AG04449 (cell line): ENCODE data around the gene DACH1.

ENCODE experiments used
- CTCF ChIA-PET: fragments of 350-600 bp; formaldehyde crosslinking; extraction: SDS; loops from one replicate; lab custom pipeline; 2021; ENCODE audit warnings: antibody characterized with exemption; lab: Yijun Ruan, JAX
- POLR2A ChIA-PET: fragments of 400-600, 350-600 bp; formaldehyde crosslinking; extraction: SDS; loops from one replicate; lab custom pipeline; 2020; ENCODE audit warnings: antibody characterized with exemption, inconsistent platforms; lab: Yijun Ruan, JAX
- DNase-seq: peaks from one replicate; pipeline ENCODE4 v3.0.0-alpha.2; 2010; ENCODE audit warnings: low read depth, low spot score
- H3K4me3 ChIP-seq: 2 replicates; pipeline ENCODE4 v1.5.1; 2011; ENCODE audit warnings: low read depth, mild to moderate bottlenecking, control low read depth, low read length
- CTCF ChIP-seq: IDR thresholded peaks from one replicate; pipeline ENCODE4 v1.5.1; 2011; ENCODE audit warnings: mild to moderate bottlenecking, moderate library complexity, low read length, control low read depth, inconsistent platforms; ENCODE audit not compliant: insufficient read depth; ENCODE audit errors: missing control alignments

The DACH1 gene

GRCh38 chr13:71882120-71882519, 15.1 kb upstream of the DACH1 start:
- ChIA-PET POLR2A (no interaction called here), CTCF (no interaction called here)
- DNase-seq: no peak

DNA sequence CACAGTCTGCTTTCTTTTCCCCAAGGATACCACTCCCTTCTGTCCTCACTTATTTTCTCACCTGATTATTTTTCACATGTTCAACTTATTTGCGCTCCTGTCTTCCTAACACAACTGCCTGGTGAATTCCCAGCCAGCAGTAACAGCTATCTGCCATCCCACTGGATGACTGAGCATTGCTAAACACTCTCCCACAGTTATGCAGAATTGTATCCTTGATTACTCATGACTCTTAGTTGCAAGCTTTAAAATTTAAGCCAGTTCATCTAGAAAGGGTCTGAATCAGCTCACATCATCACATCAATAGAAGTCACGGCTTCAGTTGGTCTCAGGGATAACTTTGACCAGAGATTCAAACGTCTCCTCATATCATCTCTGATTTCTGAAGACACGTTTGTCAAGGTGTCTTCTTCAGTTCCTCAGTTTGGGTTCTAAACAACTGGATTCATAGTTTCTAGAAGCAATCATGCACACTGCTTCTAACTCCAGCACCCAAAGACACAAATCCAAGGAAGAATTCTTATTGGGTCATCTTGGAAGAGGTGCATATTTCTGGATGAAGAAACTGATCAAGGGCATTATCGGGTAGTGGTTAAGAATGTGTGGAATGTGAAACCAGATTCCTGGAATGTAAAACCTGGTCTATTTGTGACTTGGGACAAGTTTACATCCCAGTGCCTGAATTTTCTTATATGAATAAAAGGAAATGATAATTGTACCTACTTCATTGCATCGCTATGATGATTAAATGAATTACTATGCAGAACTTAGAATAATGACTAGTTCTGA, 13.9 kb upstream of the DACH1 start:
- ChIA-PET CTCF (no interaction called here), POLR2A (no interaction called here)
- no peak for TF ChIP-seq CTCF
- no peak for DNase-seq
- H3K4me3 ChIP-seq: no peak overlapping the region

More at GRCh38 chr13:71882120-71882519, 15.1 kb upstream of the DACH1 start:
- TF ChIP-seq CTCF: no peak
- no peak overlapping the region for H3K4me3 ChIP-seq

DNA sequence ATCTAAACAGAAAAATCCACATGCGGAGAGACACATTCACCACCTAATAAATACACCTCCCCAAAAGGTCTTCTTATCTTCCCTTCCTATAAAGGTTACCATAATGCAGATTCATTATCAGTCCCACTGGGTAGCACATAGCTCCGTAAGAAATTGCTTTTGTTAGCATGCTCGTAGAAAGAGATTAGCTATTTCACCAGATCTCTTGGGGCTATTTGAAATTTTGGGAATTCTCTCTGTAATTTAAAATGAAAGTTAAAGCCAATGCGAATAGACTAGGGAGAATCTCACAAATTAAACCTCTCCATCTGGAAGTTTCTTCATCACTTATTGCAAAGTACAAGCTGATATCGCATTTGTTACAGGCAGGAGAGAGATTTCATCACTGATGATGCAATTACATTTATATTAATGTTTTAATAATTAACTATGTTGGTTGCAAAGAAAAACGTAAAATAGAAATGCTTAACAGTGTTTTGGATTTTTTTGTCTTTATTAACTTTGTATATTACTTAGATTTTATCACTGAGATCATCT, 12.9 kb upstream of the DACH1 start:
- ChIA-PET CTCF (interaction anchor here (0.7 kb wide), 1 partner anchor 421 kb away, joined by 3 read pairs; no protein-coding TSS in a partner anchor), POLR2A (no interaction called here)
- DNase-seq: no peak
- H3K4me3 ChIP-seq: no peak overlapping the region
- no peak for TF ChIP-seq CTCF

DNA sequence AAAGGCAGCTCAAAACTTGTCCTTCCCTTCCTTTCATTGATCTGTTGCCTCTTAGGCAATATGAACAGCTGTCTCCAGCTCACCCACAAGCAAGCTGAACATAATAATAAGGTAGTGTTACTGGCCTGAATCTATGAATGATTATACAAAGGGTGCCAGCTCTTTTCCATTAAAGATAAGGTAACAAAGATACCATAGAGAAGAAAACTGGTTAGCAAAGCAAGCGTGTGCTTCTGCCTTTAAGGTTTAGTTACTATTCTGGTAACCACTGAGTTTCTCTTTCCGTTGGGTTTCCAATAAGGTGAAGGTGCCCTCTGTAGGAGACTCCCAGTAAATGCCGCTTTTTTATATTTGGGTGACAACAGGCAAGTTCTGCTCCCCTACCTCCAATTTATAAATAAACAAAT, 12.1 kb upstream of the DACH1 start:
- no peak for TF ChIP-seq CTCF
- POLR2A ChIA-PET: no interaction called here
- no peak for DNase-seq
- CTCF ChIA-PET: no interaction called here
- no peak overlapping the region for H3K4me3 ChIP-seq

GRCh38 chr13:71877256-71877653, 10.3 kb upstream of the DACH1 start:
- ChIA-PET CTCF (no interaction called here), POLR2A (no interaction called here)
- no peak for DNase-seq
- no peak for TF ChIP-seq CTCF
- no peak overlapping the region for H3K4me3 ChIP-seq

DNA sequence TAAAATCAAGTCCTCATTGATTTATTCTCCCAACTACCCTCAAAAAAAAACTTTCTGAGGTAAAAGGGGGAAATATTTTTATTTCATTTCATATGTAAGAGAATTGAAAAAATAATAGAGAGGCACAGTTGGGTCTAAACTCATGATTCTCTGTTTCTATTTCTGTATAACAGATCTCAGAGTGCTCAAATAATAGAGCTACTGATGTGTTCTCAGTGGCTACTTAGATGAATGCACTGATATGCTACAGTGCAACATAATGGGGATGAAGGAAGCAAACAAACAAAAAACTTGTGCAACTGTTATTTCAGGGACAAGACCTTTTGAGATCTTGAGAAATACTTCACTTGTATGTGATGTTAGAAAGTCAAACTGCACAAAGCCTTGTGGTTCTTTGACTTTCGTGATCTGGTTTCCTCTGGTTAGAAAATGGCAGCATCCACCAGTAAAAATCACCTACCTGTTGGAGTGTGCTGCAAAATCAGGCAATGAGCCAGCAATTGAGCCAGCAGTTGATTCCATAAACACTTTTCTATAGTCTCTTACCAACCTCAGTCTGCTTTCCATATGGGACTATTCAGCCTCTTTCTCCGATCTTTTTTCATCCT, 9.7 kb upstream of the DACH1 start:
- no peak overlapping the region for H3K4me3 ChIP-seq
- no peak for DNase-seq
- POLR2A ChIA-PET: no interaction called here
- CTCF ChIA-PET: no interaction called here
- TF ChIP-seq CTCF: no peak
